Measurements from ENCODE around the gene STXBP1.

DNA sequence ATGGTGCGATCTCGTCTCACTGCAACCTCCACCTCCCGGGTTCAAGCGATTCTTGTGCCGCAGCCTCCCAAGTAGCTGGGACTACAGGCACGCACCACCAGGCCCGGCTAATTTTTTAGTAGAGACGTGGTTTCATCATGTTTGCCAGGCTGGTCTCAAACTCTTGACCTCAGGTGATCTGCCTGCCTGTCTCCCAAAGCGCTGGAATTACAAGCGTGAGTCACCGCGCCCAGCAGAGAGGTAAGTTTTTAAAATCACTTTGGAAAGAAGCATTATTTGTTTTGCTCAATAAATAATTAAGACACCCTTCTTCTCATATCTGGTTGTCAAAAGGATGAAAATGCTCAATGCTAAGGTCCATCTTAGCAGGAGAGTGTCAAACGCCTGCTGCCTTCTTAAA lies 48.5 kb upstream of the STXBP1 start:
- TF ChIP-seq, protein P1, sequence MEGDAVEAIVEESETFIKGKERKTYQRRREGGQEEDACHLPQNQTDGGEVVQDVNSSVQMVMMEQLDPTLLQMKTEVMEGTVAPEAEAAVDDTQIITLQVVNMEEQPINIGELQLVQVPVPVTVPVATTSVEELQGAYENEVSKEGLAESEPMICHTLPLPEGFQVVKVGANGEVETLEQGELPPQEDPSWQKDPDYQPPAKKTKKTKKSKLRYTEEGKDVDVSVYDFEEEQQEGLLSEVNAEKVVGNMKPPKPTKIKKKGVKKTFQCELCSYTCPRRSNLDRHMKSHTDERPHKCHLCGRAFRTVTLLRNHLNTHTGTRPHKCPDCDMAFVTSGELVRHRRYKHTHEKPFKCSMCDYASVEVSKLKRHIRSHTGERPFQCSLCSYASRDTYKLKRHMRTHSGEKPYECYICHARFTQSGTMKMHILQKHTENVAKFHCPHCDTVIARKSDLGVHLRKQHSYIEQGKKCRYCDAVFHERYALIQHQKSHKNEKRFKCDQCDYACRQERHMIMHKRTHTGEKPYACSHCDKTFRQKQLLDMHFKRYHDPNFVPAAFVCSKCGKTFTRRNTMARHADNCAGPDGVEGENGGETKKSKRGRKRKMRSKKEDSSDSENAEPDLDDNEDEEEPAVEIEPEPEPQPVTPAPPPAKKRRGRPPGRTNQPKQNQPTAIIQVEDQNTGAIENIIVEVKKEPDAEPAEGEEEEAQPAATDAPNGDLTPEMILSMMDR (IDR thresholded peaks at IDR 0.05; ENCODE audit: low read depth, low read length): no peak
- no peak for TF ChIP-seq EZH2phosphoT487 (IDR thresholded peaks at IDR 0.05; ENCODE audit: low read depth)
